ENCODE data around the gene RAVER1.
"Not testable (repeated sequence)": the region's sequence is repeated elsewhere in the genome, so short reads cannot be mapped to it uniquely, and the experiment has no call there.

Gene RAVER1

GRCh38 chr19:10332965-10333757 lies at the start of gene RAVER1:
TSS of gene RAVER1 (minus strand) at chr19:10333529. CDS start at chr19:10333507, 22 bp downstream.
- in situ Hi-C loops (cut with HindIII; ENCODE audit: low sequenced_read_pairs) = no loop called here

GRCh38 chr19:10383223-10383499 lies 49.8 kb upstream of the RAVER1 start:
- in situ Hi-C loops (cut with HindIII; ENCODE audit: low sequenced_read_pairs) = not testable (repeated sequence)

GRCh38 chr19:10380313-10381102 lies 47.2 kb upstream of the RAVER1 start, which contains the start of gene TYK2:
TSS of gene TYK2 (minus strand) at chr19:10380572. CDS start at chr19:10378406, 2,166 bp downstream.
- in situ Hi-C loops (cut with HindIII; ENCODE audit: low sequenced_read_pairs) = no loop called here

GRCh38 chr19:10379880-10380312 lies 46.6 kb upstream of the RAVER1 start:
- in situ Hi-C loops (cut with HindIII; ENCODE audit: low sequenced_read_pairs) = no loop called here

GRCh38 chr19:10378124-10378523 lies 44.8 kb upstream of the RAVER1 start:
- in situ Hi-C loops (cut with HindIII; ENCODE audit: low sequenced_read_pairs) = no loop called here

GRCh38 chr19:10377140-10377640 lies 43.9 kb upstream of the RAVER1 start:
- in situ Hi-C loops (cut with HindIII; ENCODE audit: low sequenced_read_pairs) = not testable (repeated sequence)

GRCh38 chr19:10374931-10375330 lies 41.6 kb upstream of the RAVER1 start:
- in situ Hi-C loops (cut with HindIII; ENCODE audit: low sequenced_read_pairs) = no loop called here

- in situ Hi-C loops (cut with HindIII; ENCODE audit: low sequenced_read_pairs) = no loop called here
These were observed 39.4 kb upstream of the RAVER1 start for GRCh38 chr19:10372690-10373089.

- in situ Hi-C loops (cut with HindIII; ENCODE audit: low sequenced_read_pairs) = no loop called here
These were observed 34.9 kb upstream of the RAVER1 start for GRCh38 chr19:10368101-10368803.

- in situ Hi-C loops (cut with HindIII; ENCODE audit: low sequenced_read_pairs) = not testable (repeated sequence)
These were observed 33.7 kb upstream of the RAVER1 start for GRCh38 chr19:10366950-10367512.

GRCh38 chr19:10365518-10365917 lies 32.2 kb upstream of the RAVER1 start:
- in situ Hi-C loops (cut with HindIII; ENCODE audit: low sequenced_read_pairs) = no loop called here

- in situ Hi-C loops (cut with HindIII; ENCODE audit: low sequenced_read_pairs) = no loop called here
These were observed 31.3 kb upstream of the RAVER1 start for GRCh38 chr19:10364644-10365043.

- in situ Hi-C loops (cut with HindIII; ENCODE audit: low sequenced_read_pairs) = no loop called here
These were observed 30.5 kb upstream of the RAVER1 start for GRCh38 chr19:10363789-10364281.

GRCh38 chr19:10362259-10362658 lies 28.9 kb upstream of the RAVER1 start:
- in situ Hi-C loops (cut with HindIII; ENCODE audit: low sequenced_read_pairs) = no loop called here

- in situ Hi-C loops (cut with HindIII; ENCODE audit: low sequenced_read_pairs) = no loop called here
These were observed 28.3 kb upstream of the RAVER1 start for GRCh38 chr19:10361569-10362011.

GRCh38 chr19:10356431-10356830 lies 23.1 kb upstream of the RAVER1 start:
- in situ Hi-C loops (cut with HindIII; ENCODE audit: low sequenced_read_pairs) = no loop called here

GRCh38 chr19:10353793-10354391 lies 20.6 kb upstream of the RAVER1 start:
- in situ Hi-C loops (cut with HindIII; ENCODE audit: low sequenced_read_pairs) = no loop called here

GRCh38 chr19:10352764-10353671 lies 19.7 kb upstream of the RAVER1 start:
- in situ Hi-C loops (cut with HindIII; ENCODE audit: low sequenced_read_pairs) = no loop called here

- in situ Hi-C loops (cut with HindIII; ENCODE audit: low sequenced_read_pairs) = no loop called here
These were observed 13.2 kb upstream of the RAVER1 start for GRCh38 chr19:10346509-10346908.
